ENCODE results near the gene OTUD4.
"Not testable (repeated sequence)": the region's sequence is repeated elsewhere in the genome, so short reads cannot be mapped to it uniquely, and the experiment has no call there.

The OTUD4 gene

GRCh38 chr4:145180298-145181090 is at the start of gene OTUD4:
OTUD4 (minus strand) TSS chr4:145180589; CDS start chr4:145179973, 616 bp downstream.
- DNase-seq (ENCODE audit: low read depth in 2 of 3, low spot score in 2 of 3): peak; percentile 75 to 90 (median 77)

- not testable (repeated sequence) for DNase-seq (ENCODE audit: low read depth in 2 of 3, low spot score in 2 of 3)
These were observed 42.8 kb upstream of the OTUD4 start for GRCh38 chr4:145223228-145223627.

GRCh38 chr4:145221529-145221928 is 41.1 kb upstream of the OTUD4 start:
- not testable (repeated sequence) for DNase-seq (ENCODE audit: low read depth in 2 of 3, low spot score in 2 of 3)

- DNase-seq (ENCODE audit: low read depth in 2 of 3, low spot score in 2 of 3): no peak
These were observed 38.7 kb upstream of the OTUD4 start for GRCh38 chr4:145219090-145219489.

GRCh38 chr4:145218251-145218650 is 37.9 kb upstream of the OTUD4 start:
- DNase-seq (ENCODE audit: low read depth in 2 of 3, low spot score in 2 of 3): no peak

GRCh38 chr4:145217349-145217748 is 37.0 kb upstream of the OTUD4 start:
- no peak for DNase-seq (ENCODE audit: low read depth in 2 of 3, low spot score in 2 of 3)

GRCh38 chr4:145216535-145216934 is 36.1 kb upstream of the OTUD4 start:
- no peak for DNase-seq (ENCODE audit: low read depth in 2 of 3, low spot score in 2 of 3)

GRCh38 chr4:145213245-145213644 is 32.9 kb upstream of the OTUD4 start:
- no peak for DNase-seq (ENCODE audit: low read depth in 2 of 3, low spot score in 2 of 3)

- DNase-seq (ENCODE audit: low read depth in 2 of 3, low spot score in 2 of 3): no peak
These were observed 27.5 kb upstream of the OTUD4 start for GRCh38 chr4:145207934-145208333.

GRCh38 chr4:145203410-145203809 is 23.0 kb upstream of the OTUD4 start:
- DNase-seq (ENCODE audit: low read depth in 2 of 3, low spot score in 2 of 3): no peak

- no peak for DNase-seq (ENCODE audit: low read depth in 2 of 3, low spot score in 2 of 3)
These were observed 20.0 kb upstream of the OTUD4 start for GRCh38 chr4:145200366-145200765.

GRCh38 chr4:145199051-145199716 is 18.8 kb upstream of the OTUD4 start:
- DNase-seq (ENCODE audit: low read depth in 2 of 3, low spot score in 2 of 3): no peak

- no peak for DNase-seq (ENCODE audit: low read depth in 2 of 3, low spot score in 2 of 3)
These were observed 16.4 kb upstream of the OTUD4 start for GRCh38 chr4:145196747-145197146.

- DNase-seq (ENCODE audit: low read depth in 2 of 3, low spot score in 2 of 3): no peak
These were observed 15.0 kb upstream of the OTUD4 start for GRCh38 chr4:145195167-145195952.

GRCh38 chr4:145189981-145190380 is 9.6 kb upstream of the OTUD4 start:
- DNase-seq (ENCODE audit: low read depth in 2 of 3, low spot score in 2 of 3): no peak

GRCh38 chr4:145186729-145187128 is 6.3 kb upstream of the OTUD4 start:
- no peak for DNase-seq (ENCODE audit: low read depth in 2 of 3, low spot score in 2 of 3)

GRCh38 chr4:145183581-145183980 is 3.2 kb upstream of the OTUD4 start:
- no peak for DNase-seq (ENCODE audit: low read depth in 2 of 3, low spot score in 2 of 3)

- DNase-seq (ENCODE audit: low read depth in 2 of 3, low spot score in 2 of 3): no peak
These were observed 2.6 kb upstream of the OTUD4 start for GRCh38 chr4:145183023-145183422.

GRCh38 chr4:145182222-145182621 is 1.8 kb upstream of the OTUD4 start:
- DNase-seq (ENCODE audit: low read depth in 2 of 3, low spot score in 2 of 3): no peak

- DNase-seq (ENCODE audit: low read depth in 2 of 3, low spot score in 2 of 3): no peak
These were observed 707 bp upstream of the OTUD4 start for GRCh38 chr4:145181091-145181501.

GRCh38 chr4:145179861-145180297 is 510 bp downstream of the OTUD4 start:
- DNase-seq (ENCODE audit: low read depth in 2 of 3, low spot score in 2 of 3): peak in 1 of 3 experiments; percentile 40

All from activated CD8-positive, alpha-beta memory T cell treated with anti-CD3 and anti-CD28 coated beads for 48 hours (primary cell).